Ovary (tissue), 9 donors: ENCODE results near the gene KRT2. TPM values are rescaled to one million over a fixed set of nuclear protein-coding genes. Genes with fewer than 3 reads are reported as not detected.

Experiments
- DNase-seq, 5 donors: peaks; one replicate each; pipeline ENCODE4 v3.0.0-alpha.2; 2019 to 2020
- H3K27ac ChIP-seq, 2 donors: fragments of 200-600 bp; one replicate each; pipeline versions ENCODE4 v1.5.1 to v1.8.0; 2019 to 2022
- H3K27me3 ChIP-seq: fragments of 200-600 bp; one replicate; pipeline ENCODE4 v1.8.0; 2022
- H3K36me3 ChIP-seq: fragments of 200-600 bp; sonication (generic); one replicate; pipeline ENCODE4 v1.5.1; 2019
- H3K4me1 ChIP-seq: one replicate; pipeline ENCODE4 v1.8.1; 2013; ENCODE audit warnings: mild to moderate bottlenecking, moderate library complexity; ENCODE audit not compliant: insufficient read depth
- H3K4me3 ChIP-seq: fragments of 200-600 bp; sonication (generic); one replicate; pipeline ENCODE4 v1.5.1; 2017
- H3K9me3 ChIP-seq, 2 donors: fragments of 200-600 bp in 1 of 2; sonication (generic) in 1 of 2; one replicate each; pipeline versions ENCODE4 v1.5.1 to v1.8.1; 2013 to 2019; ENCODE audit warnings: mild to moderate bottlenecking in 1 of 2, moderate library complexity in 1 of 2
- EP300 ChIP-seq: sonication (generic); formaldehyde crosslinking; IDR thresholded peaks from one replicate; pipeline ENCODE4 v1.6.1; 2017; ENCODE audit warnings: antibody characterized with exemption
- POLR2A ChIP-seq: fragments of 450-650 bp; IDR thresholded peaks from one replicate; pipeline ENCODE4 v1.6.1; 2017; ENCODE audit warnings: antibody characterized with exemption, mild to moderate bottlenecking, moderate library complexity
- WGBS, 3 donors: extraction: QIAGEN DNeasy Blood & Tissue Kit in 1 of 3; methylation state at CpG; one replicate each; pipeline versions ENCODE4 v1.1.5 to v1.1.7; 2013 to 2017; 5-methylcytosine and 5-hydroxymethylcytosine counted together
- intact Hi-C, 4 donors: fragments of 100-400 bp; cut with DNase I; formaldehyde crosslinking; loops; one replicate each; pipeline versions ENCODE4 v1.11.0 to v1.15.1; 2022 to 2023
- polyA plus RNA-seq, 2 donors: library from polyadenylated mRNA; stranded (reverse); fragments of 200-250 nt in 1 of 2; fragments of 350-450 nt in 1 of 2; fragmentation: Illumina TruSeq in 1 of 2; extraction: RNeasy Lipid Tissue Mini Kit (QIAGEN cat#74804) in 1 of 2; gene quantifications; one replicate each; pipeline ENCODE4 v1.2.3, GENCODE V29; 2013 to 2014
- total RNA-seq, 7 donors: library from RNA; depleted of rRNA in 2 of 7; stranded (reverse); fragments of >200 nt in 2 of 7; fragmentation: NEBNext Ultra II Directional in 3 of 7; extraction: Animal tissue kit (Norgen Biotek cat#: 25700) in 3 of 7; gene quantifications; one replicate each; pipeline versions ENCODE4 v1.1.0 to v1.2.4, GENCODE V29; 2016 to 2023
- TF ChIP-seq, protein P1 (sequence below), 3 donors: fragments of 450-650 bp in 2 of 3; fragments of 200-600 bp in 1 of 3; IDR thresholded peaks; one replicate each; pipeline versions ENCODE4 v1.5.1 to v1.8.0; 2016 to 2022; ENCODE audit warnings: antibody characterized with exemption in 3 of 3, mild to moderate bottlenecking in 1 of 3
- donor health status: DM: no; HTN: no; CAD: no; lungs with moderate emphysema.
- donor health status: DM: no; HTN: no; CAD: no.
- donor health status: Bipolar disorder and iron deficiency.
- donor health status: DM: yes; HTN: yes; CAD: no.
- donor health status: DM: no; HTN: no; CAD: no.
- donor health status: DM: yes; HTN: yes; CAD: no.

Gene KRT2
- total and polyA plus RNA-seq, 9 donors: not detected

DNA sequence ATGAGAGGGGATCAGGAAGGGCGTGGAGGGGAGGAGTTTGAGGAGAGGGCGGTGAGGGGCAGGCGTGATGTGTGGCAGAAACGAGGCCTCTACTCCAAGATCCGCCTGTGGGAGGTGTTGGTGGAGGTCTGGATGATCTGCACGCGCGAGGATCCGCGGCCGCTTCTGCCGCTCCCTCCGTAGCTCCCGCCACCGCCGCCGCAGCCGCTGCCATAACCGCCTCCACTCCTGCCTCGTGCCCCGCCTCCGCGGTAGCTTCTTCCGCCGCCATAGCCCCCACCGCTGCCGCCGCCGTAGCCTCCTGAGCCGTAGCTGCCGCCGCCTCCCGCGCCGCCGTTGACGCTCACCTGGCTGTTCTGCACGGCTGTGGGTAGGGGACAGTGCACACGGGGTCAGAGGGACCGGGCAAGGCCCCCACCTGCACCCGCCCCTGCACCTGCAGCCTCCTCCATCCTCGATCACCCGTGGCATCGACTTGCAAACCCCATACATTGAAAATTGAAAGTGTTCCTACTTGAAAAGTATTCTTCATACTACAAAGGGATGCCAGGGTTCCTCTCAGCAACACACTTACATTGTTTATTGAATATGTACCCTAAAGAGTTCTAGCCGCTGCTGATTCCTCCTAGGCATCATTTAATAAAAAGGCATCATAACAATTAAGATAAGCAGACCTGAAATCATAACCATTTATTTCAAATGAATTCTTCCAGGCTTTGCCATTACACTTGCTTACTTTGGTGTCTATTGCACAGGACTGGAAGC is 39.2 kb upstream of the KRT2 start:
- TF ChIP-seq, protein P1, sequence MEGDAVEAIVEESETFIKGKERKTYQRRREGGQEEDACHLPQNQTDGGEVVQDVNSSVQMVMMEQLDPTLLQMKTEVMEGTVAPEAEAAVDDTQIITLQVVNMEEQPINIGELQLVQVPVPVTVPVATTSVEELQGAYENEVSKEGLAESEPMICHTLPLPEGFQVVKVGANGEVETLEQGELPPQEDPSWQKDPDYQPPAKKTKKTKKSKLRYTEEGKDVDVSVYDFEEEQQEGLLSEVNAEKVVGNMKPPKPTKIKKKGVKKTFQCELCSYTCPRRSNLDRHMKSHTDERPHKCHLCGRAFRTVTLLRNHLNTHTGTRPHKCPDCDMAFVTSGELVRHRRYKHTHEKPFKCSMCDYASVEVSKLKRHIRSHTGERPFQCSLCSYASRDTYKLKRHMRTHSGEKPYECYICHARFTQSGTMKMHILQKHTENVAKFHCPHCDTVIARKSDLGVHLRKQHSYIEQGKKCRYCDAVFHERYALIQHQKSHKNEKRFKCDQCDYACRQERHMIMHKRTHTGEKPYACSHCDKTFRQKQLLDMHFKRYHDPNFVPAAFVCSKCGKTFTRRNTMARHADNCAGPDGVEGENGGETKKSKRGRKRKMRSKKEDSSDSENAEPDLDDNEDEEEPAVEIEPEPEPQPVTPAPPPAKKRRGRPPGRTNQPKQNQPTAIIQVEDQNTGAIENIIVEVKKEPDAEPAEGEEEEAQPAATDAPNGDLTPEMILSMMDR (IDR thresholded peaks at IDR 0.05): no peak
- TF ChIP-seq EP300 (no peak), POLR2A (no peak)
- no peaks in the 10 kb centered on the region for H3K4me1 ChIP-seq
- H3K36me3 ChIP-seq: no peaks in the 10 kb centered on the region
- intact Hi-C loops: no loop called here
- peak overlapping the region; percentile 29 for H3K4me3 ChIP-seq
- H3K27me3 ChIP-seq: no peaks in the 10 kb centered on the region
- H3K9me3 ChIP-seq: no peaks in the 10 kb centered on the region
- WGBS, 3 donors: 2 to 3% (median 2%) methylated on average over 45 of the region's 45 CpGs
- peak in 3 of 5 donors; percentile 11 to 41 (median 18) for DNase-seq
- H3K27ac ChIP-seq: no peak overlapping the region

DNA sequence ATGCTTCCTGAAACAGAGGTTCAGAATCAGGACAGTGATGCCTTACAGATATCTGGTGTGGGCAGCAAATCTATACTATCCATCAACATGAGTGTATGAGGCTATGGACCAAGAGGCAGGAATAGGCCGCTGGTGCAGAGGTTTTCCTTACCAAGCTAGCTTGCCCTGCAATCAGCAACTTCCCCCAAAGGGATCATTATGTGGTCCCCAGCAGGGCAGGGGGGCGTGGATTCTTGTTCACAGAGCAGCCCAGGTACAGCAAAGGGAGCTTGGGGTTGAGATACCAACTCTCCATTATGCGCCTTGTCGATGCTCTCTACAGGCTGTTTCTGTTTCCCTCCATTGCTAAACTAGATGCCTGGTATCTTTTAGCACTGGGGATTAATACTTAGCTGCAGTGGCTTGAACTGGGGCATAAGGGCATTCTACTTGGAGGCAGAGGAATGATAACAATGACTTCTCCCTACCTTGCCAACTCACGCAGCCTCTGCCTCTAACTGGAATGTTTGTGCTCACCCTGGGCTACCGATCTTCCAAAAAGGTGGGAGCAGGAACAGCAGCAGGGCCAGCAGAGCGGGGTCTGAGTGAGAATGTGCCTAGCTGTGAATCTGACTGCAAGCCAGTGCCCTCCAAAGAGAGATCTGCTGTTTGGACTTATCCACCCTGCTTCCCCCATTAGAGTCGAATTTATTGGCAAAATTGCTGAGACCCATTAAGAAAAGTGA is 38.5 kb upstream of the KRT2 start:
- TF ChIP-seq, protein P1 (IDR thresholded peaks at IDR 0.05): no peak
- no peaks in the 10 kb centered on the region for H3K27me3 ChIP-seq
- H3K36me3 ChIP-seq: no peaks in the 10 kb centered on the region
- no peak overlapping the region for H3K27ac ChIP-seq
- no peak for DNase-seq
- H3K4me1 ChIP-seq: no peaks in the 10 kb centered on the region
- H3K9me3 ChIP-seq: no peaks in the 10 kb centered on the region
- 53 to 66% (median 62%) methylated on average over 8 of the region's 8 CpGs for WGBS, 3 donors
- intact Hi-C loops: no loop called here
- no peak overlapping the region for H3K4me3 ChIP-seq

DNA sequence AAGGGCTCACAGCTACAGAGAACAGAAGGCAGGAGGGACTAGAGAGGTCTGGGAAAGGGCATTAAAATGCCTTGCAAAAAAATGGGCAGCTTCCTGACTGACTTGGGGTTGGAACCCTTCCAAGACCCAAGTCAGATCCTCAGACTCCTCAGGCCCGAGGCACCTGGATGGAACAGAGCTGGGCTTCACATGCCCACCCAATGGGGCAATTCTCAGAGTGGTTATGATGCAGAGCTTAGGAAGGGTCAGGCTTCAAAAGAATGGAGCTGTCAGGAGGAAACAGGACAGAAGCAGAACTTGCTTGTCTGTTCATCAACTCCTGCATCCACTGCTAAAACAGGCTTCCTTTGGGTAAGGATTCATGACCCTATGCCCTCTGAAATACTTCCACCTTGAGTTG is 37.9 kb upstream of the KRT2 start:
- intact Hi-C loops: no loop called here
- Histone ChIP-seq H3K36me3 (no peaks in the 10 kb centered on the region), H3K4me3 (no peak overlapping the region), H3K9me3 (no peaks in the 10 kb centered on the region), H3K4me1 (no peaks in the 10 kb centered on the region), H3K27me3 (no peaks in the 10 kb centered on the region), H3K27ac (no peak overlapping the region)
- DNase-seq: no peak
- TF ChIP-seq EP300 (no peak), POLR2A (no peak)
- TF ChIP-seq, protein P1 (IDR thresholded peaks at IDR 0.05): no peak
- 88 to 96% (median 91%) methylated on average over 1 of the region's 1 CpG for WGBS, 3 donors

- Histone ChIP-seq H3K27me3 (no peaks in the 10 kb centered on the region), H3K27ac (no peak overlapping the region), H3K4me1 (no peaks in the 10 kb centered on the region), H3K36me3 (no peaks in the 10 kb centered on the region), H3K9me3 (no peaks in the 10 kb centered on the region), H3K4me3 (no peak overlapping the region)
- intact Hi-C loops: no loop called here
- no peak for TF ChIP-seq POLR2A
- TF ChIP-seq EP300: no peak
- TF ChIP-seq, protein P1 (IDR thresholded peaks at IDR 0.05): no peak
- DNase-seq: no peak
These were observed 37.2 kb upstream of the KRT2 start for GRCh38 chr12:52689239-52689638.
